HTR-8/SVneo (cell line): Measurements from ENCODE around the gene RTN4.
"Not testable (repeated sequence)": the region's sequence is repeated elsewhere in the genome, so short reads cannot be mapped to it uniquely, and the experiment has no call there.

Experiments
- DNase-seq: peaks from one replicate; pipeline ENCODE4 v3.0.0; 2011; ENCODE audit warnings: low spot score, mixed read lengths; ENCODE audit not compliant: insufficient read length
- FAIRE-seq: peaks from 2 replicates; lab custom pipeline; 2011; peaks lifted over from hg19 to GRCh38; lab: Jason Lieb, UNC

Gene RTN4

GRCh38 chr2:55012672-55013484 lies 37.4 kb downstream of the RTN4 start:
- DNase-seq (no peak), FAIRE-seq (no peak)

DNA sequence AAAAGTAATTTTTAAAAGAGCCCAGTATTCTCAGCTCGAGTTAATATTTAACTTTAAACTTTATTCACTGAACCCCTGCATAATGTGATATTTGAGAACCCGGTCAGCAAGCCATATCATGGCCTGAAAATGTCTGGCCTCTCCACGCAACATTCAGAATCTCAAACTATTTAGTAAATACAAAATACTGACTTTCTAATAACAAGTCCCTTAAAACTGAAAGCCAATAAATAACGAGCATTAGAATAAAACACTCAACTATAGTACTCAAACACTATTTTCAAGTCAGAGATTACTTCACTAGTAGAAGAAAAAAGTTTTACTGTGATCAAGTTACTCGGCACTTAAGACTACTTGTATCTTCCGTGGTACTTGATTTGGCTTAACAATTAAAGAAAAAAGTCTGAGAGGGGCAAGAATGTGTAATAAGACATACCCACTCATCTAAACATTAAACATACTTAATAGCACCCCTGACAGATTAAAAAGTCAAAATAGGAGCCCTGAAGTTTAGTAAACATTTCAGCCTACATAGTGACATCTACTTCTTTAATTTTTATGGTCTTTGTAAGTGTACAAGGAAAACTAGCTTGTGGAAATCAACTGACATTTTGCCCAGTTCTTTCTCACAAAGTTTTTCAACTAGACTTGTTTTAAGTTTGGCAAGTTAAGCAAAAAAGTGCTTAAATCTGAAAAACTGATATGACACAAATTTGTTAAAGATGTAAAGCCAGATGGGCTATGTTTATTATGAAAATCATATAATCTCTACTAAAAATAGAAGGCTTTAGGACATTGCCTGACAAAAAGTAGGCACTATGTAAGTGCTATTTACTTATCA lies 38.2 kb downstream of the RTN4 start:
- FAIRE-seq (no peak), DNase-seq (no peak)

DNA sequence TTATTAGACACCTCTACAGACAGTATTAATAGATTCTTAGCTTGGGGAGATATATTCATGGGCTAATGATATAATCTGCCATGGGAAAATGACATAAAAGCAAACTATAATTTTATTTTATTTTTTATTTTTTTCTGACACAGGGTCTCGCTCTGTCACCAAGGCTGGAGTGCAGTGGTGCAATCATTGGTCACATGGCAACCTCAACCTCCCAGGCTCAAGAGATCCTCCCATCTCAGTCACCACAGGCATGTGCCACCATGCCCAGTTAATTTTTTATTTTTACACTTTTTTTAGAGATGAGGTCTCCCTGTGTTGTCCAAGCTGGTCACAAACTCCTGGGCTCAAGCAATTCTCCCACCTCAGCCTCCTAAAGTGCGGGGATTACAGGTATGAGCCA lies 39.3 kb downstream of the RTN4 start:
- DNase-seq (no peak), FAIRE-seq (no peak)

- DNase-seq (no peak), FAIRE-seq (no peak)
Measured at GRCh38 chr2:55010149-55010591, 40.1 kb downstream of the RTN4 start.

GRCh38 chr2:55009277-55010060 lies 40.8 kb downstream of the RTN4 start:
- FAIRE-seq: no peak

DNA sequence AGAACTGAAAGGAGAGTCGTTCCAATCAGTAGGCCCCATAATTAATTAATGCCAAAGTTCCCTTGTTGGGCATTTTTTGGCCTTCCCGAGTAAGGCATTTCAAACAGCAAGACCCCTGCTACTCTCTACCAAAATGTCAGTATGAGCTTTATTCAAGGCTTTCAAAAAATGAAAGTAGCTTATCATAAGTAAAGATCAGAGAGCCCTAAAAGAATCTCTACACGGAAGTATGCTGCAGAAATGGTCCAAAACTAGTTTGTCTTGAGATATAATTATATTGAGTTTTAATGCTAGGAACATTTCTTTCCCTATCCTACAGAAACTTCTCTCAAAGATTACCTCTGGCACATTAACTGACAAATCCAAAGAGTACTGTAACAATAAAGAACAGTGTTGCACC lies 43.9 kb downstream of the RTN4 start:
- DNase-seq: no peak
- FAIRE-seq: no peak

More at GRCh38 chr2:55009277-55010060, 40.8 kb downstream of the RTN4 start:
- DNase-seq: no peak

- DNase-seq (no peak), FAIRE-seq (no peak)
Measured at GRCh38 chr2:55003706-55004639, 46.3 kb downstream of the RTN4 start.

DNA sequence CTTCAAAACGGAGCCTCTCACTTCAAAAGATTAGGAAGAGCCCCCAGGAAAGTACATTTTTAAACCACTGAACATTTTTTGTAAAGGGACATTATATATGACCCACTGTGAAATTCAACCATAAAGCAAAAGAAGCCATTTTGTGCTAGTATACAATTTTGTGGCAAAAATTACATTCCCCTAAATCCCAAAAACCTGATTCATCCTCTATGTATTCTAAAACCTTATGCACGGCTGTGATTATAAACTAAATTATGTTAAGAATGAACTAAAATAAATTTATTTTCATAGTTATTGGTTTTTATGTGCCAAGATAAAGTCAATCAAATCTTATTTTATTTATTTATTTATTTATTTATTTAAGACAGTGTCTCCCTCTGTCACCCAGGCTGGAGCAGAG lies 48.5 kb downstream of the RTN4 start:
- FAIRE-seq (no peak), DNase-seq (no peak)

DNA sequence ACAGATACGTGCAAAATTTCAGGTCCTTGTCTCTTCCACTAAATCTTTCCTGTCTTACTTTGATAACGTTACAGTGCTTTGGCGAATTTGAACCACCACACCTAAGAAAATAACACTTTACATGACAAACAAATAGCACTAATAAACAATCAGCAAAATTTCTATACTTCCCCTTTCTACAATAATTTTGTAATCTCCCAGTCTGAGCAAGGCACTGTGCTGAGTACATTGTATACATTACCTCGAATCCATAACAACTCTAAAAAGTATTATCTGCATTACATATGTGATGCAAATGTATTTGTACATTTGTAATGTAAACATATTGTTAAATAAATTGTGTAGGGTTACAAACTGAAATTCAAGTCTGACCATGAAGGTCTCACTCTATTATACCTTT lies 49.9 kb downstream of the RTN4 start:
- FAIRE-seq (no peak), DNase-seq (no peak)

- DNase-seq (peak; percentile 45), FAIRE-seq (no peak)
Measured at GRCh38 chr2:54999182-54999581, 51.1 kb downstream of the RTN4 start.

DNA sequence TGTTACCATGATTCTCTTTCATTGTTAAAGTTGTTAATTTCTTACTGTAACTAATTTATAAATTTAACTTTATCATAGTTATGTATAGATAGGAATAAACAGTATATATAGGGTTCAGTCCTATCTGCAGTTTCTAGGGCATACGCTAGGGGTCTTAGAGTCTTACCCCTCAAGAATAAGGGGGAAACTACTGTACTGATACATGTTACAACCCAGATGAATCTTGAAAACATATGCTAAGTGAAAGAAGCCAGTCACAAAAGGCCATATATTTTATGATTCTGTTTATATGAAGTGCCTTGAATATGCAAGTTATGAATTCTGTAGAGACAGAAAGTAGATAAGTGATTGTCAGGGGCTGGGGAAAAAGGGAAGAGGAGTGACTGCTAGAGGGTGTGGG lies 52.4 kb downstream of the RTN4 start:
- no peak for FAIRE-seq

DNA sequence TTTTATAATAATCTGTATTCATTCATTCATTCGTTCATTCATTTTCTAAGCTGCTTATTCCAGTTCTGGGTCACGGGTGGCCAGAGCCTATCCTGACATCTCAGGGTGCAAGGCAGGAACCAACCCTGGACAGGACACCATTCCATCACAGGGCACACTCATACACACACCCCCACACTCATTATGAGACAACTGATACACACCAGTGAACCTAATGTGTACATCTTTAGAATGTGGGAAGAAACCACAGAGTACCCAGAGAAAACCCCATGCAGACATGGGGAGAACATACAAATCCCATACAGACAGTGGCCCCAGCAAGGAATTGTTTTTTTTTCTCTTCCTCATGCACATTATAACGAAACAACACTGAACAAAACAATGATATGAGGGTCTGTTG lies 54.7 kb downstream of the RTN4 start:
- DNase-seq (no peak), FAIRE-seq (peak; percentile 55)

More for the DNA sequence above, 52.4 kb downstream of the RTN4 start:
- no peak for DNase-seq

DNA sequence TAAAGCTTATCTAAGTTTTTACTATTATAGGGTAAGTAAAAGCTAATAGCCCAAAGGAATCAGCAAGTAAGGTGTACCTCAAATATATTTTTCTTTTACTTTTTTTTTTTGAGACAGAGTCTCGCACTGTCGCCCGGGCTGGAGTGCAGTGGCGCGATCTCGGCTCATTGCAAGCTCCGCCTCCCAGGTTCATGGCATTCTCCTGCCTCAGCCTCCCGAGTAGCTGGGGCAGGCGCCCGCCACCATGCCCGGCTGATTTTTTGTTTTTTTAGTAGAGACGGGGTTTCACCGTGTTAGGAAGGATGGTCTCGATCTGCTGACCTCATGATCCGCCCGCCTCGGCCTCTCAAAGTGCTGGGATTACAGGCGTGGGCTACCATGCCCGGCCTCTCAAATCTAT lies 59.6 kb downstream of the RTN4 start:
- FAIRE-seq, DNase-seq: not testable (repeated sequence)

DNA sequence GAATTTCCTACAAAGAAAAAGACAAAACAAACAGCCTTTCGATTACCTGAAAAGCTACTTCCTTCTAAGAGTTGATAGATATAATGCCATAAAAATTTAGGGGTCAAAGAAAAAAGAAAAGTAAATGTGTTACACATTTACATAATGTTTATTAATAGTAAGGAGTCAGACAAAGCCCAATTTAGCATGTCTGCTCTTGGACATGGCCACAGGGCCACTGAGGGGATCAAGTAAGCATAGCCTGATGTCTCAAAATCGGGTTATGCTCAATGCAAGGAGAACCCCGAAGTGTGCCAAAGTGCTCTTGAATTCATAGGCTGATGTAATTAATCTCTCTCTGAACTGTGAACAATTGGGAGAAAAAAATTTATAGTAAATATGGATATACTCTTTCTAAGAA lies 61.6 kb downstream of the RTN4 start:
- DNase-seq (no peak), FAIRE-seq (no peak)

GRCh38 chr2:54986264-54986663 lies 64.0 kb downstream of the RTN4 start:
- no peak for DNase-seq
- FAIRE-seq: no peak

- FAIRE-seq (no peak), DNase-seq (no peak)
Measured at GRCh38 chr2:54984476-54984875, 65.8 kb downstream of the RTN4 start.

DNA sequence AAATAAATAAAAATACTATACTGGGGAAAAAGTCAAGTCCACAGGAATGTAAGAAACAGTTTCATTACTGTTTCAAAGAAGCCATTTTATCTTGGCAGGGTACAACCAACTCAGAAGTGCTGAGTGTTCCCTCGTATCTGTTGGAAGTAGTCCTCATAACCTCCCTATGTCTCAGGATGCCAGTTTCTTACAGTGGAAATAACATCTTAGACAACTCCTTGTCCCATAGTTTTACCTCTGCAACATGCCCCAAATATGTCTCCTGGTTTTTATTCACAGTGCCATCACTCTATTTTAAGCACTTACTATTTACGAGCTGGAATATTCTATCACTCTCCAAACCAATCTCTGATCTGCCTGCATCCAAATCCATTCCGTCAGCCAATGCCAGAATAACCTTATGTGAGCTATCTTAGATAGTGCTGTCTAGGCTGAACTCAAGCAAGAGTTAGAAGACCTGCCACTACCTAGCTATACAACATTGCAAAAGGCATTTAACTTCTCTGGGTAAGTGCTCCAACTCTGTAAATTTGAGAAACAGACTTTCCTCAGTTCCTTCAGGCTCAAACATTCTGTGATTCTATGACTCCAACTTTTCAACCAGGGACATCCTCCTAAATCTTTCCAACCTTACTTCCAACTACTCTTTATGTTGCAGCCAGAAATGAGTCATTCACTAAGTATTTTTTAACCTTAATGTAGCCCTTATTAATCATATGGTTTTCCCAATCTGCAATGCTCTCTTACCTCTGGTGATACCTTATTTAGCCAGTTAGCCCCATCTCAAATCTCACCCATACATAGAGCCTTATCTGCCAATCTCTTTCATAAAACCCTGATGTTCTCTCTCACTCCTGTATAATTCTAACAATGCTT lies 66.7 kb downstream of the RTN4 start:
- no peak for FAIRE-seq
- DNase-seq: no peak

DNA sequence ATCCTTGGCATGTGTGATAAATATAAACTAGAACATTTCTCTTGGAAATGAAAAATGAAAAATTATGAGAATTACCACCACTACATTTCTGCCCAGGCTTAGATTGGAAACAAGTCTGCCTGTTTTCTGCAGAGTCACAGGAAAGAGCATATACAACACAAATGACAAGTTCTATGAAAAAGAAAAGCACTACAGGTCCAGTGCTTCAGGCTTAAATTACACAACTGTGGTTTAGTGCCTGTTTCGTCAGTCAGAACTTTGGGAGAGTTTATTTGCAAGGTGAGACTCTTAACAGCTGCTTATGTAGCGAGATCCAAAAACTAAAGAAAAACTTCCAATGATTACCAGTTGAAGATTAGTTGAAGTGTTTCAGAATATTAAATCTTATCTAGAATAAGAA lies 68.9 kb downstream of the RTN4 start:
- no peak for FAIRE-seq
- DNase-seq: no peak
